Measurements from ENCODE around the gene PEF1. TPM values are rescaled to one million over a fixed set of nuclear protein-coding genes. Genes with fewer than 3 reads are reported as not detected.
A peak's percentile ranks its signal among the peaks of the same experiment; 100 is the strongest.

PEF1 gene
- total RNA-seq = 100 to 1,000 TPM in 1 of 4 donors, 10 to 100 TPM in 3; 71.3 to 109 (median 88.7) TPM

- Histone ChIP-seq H3K4me1 (peaks cover 6 to 54% (median 11%) of the 10 kb centered on the region in 3 donors), H3K27me3 (no peaks in the 10 kb centered on the region), H3K36me3 (no peaks in the 10 kb centered on the region), H3K4me3 (peak within 1 kb of the TSS; percentile 88 to 96), H3K27ac (peak within 1 kb of the TSS; percentile 92 to 99 (median 94)), H3K9me3 (no peaks in the 10 kb centered on the region)
- 0 to 4% methylated on average over 9 to 26 of the region's 56 CpGs for WGBS, 2 donors (ENCODE audit: low coverage in 1 of 2)
- ATAC-seq = peak; percentile 97
- peak; percentile 61 to 68 for TF ChIP-seq POLR2A (IDR thresholded peaks at IDR 0.05)
- TF ChIP-seq CTCF (IDR thresholded peaks at IDR 0.05) = peak in 1 of 4 experiments; percentile 9
- TF ChIP-seq POLR2AphosphoS5 (IDR thresholded peaks at IDR 0.05) = peak; percentile 83
- no peak for TF ChIP-seq EP300 (IDR thresholded peaks at IDR 0.05)
Observed at GRCh38 chr1:31644560-31645273, at the start of gene PEF1. TSS of gene PEF1 (minus strand) at chr1:31644876. CDS start at chr1:31644864, 12 bp downstream.

- no peak for ATAC-seq
- Histone ChIP-seq H3K36me3 (peaks cover 0 to 63% of the 10 kb centered on the region in 2 donors), H3K27ac (no peak overlapping the region), H3K9me3 (no peaks in the 10 kb centered on the region), H3K4me1 (peaks cover 0 to 40% (median 3%) of the 10 kb centered on the region in 3 donors), H3K27me3 (no peaks in the 10 kb centered on the region), H3K4me3 (no peak overlapping the region)
- TF ChIP-seq POLR2AphosphoS5 (IDR thresholded peaks at IDR 0.05) (no peak), CTCF (IDR thresholded peaks at IDR 0.05) (no peak), EP300 (IDR thresholded peaks at IDR 0.05) (no peak), POLR2A (IDR thresholded peaks at IDR 0.05) (no peak)
- WGBS, 2 donors (ENCODE audit: low coverage in 1 of 2) = 55% methylated on average over 5 of the region's 10 CpGs; no CpG with 5 or more reads in 1 of the 2 donors
Observed at GRCh38 chr1:31693231-31693630, 48.6 kb upstream of the PEF1 start.

- Histone ChIP-seq H3K9me3 (no peaks in the 10 kb centered on the region), H3K36me3 (peaks cover 0 to 52% of the 10 kb centered on the region in 2 donors), H3K27ac (no peak overlapping the region), H3K4me1 (peaks cover 0 to 40% (median 3%) of the 10 kb centered on the region in 3 donors), H3K27me3 (no peaks in the 10 kb centered on the region), H3K4me3 (no peak overlapping the region)
- TF ChIP-seq CTCF (IDR thresholded peaks at IDR 0.05) (no peak), POLR2AphosphoS5 (IDR thresholded peaks at IDR 0.05) (no peak), POLR2A (IDR thresholded peaks at IDR 0.05) (no peak), EP300 (IDR thresholded peaks at IDR 0.05) (no peak)
- no peak for ATAC-seq
- 64% methylated on average over 3 of the region's 11 CpGs; no CpG with 5 or more reads in 1 of the 2 donors for WGBS, 2 donors (ENCODE audit: low coverage in 1 of 2)
Observed at GRCh38 chr1:31691951-31692350, 47.3 kb upstream of the PEF1 start.

- no peak for ATAC-seq
- WGBS, 2 donors (ENCODE audit: low coverage in 1 of 2) = 100% methylated on average over 1 of the region's 4 CpGs; no CpG with 5 or more reads in 1 of the 2 donors
- Histone ChIP-seq H3K9me3 (no peaks in the 10 kb centered on the region), H3K36me3 (peaks cover 0 to 49% of the 10 kb centered on the region in 2 donors), H3K27ac (no peak overlapping the region), H3K4me3 (no peak overlapping the region), H3K27me3 (no peaks in the 10 kb centered on the region), H3K4me1 (peaks cover 0 to 40% (median 3%) of the 10 kb centered on the region in 3 donors)
- TF ChIP-seq EP300 (IDR thresholded peaks at IDR 0.05) (no peak), CTCF (IDR thresholded peaks at IDR 0.05) (no peak), POLR2AphosphoS5 (IDR thresholded peaks at IDR 0.05) (no peak), POLR2A (IDR thresholded peaks at IDR 0.05) (no peak)
Observed at GRCh38 chr1:31691446-31691845, 46.8 kb upstream of the PEF1 start.

- Histone ChIP-seq H3K36me3 (peaks cover 0 to 53% of the 10 kb centered on the region in 2 donors), H3K27me3 (no peaks in the 10 kb centered on the region), H3K9me3 (no peaks in the 10 kb centered on the region), H3K4me3 (no peak overlapping the region), H3K4me1 (peaks cover 0 to 40% (median 3%) of the 10 kb centered on the region in 3 donors), H3K27ac (no peak overlapping the region)
- ATAC-seq = no peak
- TF ChIP-seq POLR2A (IDR thresholded peaks at IDR 0.05) = no peak
- no peak for TF ChIP-seq EP300 (IDR thresholded peaks at IDR 0.05)
- TF ChIP-seq POLR2AphosphoS5 (IDR thresholded peaks at IDR 0.05) = no peak
- TF ChIP-seq CTCF (IDR thresholded peaks at IDR 0.05) = no peak
- WGBS, 2 donors (ENCODE audit: low coverage in 1 of 2) = no CpG with 5 or more reads among the region's 10 CpGs
Observed at GRCh38 chr1:31690921-31691320, 46.2 kb upstream of the PEF1 start.

Data from gastroesophageal sphincter (tissue), 4 donors.